Germinal center (tissue), 1 donor: ENCODE data around the gene TMSB10.
A peak's percentile ranks its signal among the peaks of the same experiment; 100 is the strongest.
"Not testable (repeated sequence)": the region's sequence is repeated elsewhere in the genome, so short reads cannot be mapped to it uniquely, and the experiment has no call there.

Experiments
- DNase-seq: peaks from one replicate; pipeline ENCODE4 v3.0.0; 2012; ENCODE audit warnings: mixed read lengths, low spot score

Gene TMSB10

GRCh38 chr2:84905181-84906107 is at the start of gene TMSB10:
Gene TMSB10, plus strand, starts transcription at chr2:84905656.
- peak; percentile 94 for DNase-seq

GRCh38 chr2:84855731-84856130 is 49.7 kb upstream of the TMSB10 start:
- DNase-seq: no peak

- peak; percentile 21 for DNase-seq
These were observed 48.7 kb upstream of the TMSB10 start for GRCh38 chr2:84856787-84857186.

DNA sequence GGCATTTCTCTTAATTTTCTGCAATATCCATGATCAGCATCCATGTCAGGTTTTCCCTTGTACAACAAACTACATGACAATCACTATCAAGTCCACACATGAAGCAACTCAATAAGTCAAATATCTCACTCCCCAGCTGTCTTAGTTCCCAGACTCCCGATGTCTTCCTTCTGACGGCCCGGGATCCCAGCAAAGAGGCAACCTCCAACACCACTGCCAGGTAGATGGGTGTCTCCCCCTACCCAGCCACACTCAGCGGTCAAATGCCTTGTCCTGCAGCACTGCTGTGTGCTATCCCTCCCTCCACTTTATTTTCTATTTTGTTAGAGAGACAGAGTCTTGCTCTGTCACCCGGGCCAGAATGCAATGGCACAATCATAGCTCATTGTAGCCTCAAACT is 47.9 kb upstream of the TMSB10 start:
- DNase-seq: no peak

DNA sequence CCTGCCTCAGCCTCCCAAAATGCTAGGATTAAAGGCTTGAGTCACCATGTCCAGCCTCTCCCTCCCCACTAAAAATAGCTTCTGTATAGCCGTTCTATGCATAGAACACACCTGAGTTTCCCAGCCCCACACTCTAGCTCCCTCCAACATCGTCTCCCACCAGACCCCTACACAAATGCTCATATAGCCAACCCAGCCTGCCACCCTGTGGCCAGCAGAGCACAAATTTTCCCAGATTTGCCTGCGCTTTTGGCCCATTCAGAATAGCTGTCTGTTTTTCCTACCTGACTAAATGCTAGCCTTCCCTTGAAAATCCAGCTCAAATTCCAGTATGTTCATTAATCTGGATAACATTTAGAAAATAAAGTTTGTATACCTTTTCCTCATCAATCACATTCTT is 47.3 kb upstream of the TMSB10 start:
- no peak for DNase-seq

GRCh38 chr2:84858937-84859336 is 46.5 kb upstream of the TMSB10 start:
- no peak for DNase-seq

- DNase-seq: no peak
These were observed 43.9 kb upstream of the TMSB10 start for GRCh38 chr2:84861539-84861938.

DNA sequence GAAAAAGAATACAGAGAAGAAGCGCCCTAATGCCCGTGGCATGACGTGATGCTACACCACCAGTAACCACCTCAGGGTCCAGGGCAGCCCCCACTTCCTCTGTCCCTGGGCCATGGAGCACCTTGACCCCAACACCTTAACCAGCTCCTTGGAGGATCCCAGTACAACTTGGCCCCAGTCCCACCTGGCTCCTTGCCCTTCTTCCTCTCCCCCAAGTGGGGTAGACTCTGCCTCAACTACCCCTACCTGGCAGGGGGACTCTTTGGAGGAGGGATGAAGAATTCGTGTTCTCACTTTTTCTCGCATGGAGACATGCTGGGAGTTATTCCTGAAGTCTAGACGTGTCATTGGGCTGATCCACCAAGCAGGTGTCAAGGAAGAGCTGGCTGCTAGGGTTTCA is 43.5 kb upstream of the TMSB10 start:
- no peak for DNase-seq

DNA sequence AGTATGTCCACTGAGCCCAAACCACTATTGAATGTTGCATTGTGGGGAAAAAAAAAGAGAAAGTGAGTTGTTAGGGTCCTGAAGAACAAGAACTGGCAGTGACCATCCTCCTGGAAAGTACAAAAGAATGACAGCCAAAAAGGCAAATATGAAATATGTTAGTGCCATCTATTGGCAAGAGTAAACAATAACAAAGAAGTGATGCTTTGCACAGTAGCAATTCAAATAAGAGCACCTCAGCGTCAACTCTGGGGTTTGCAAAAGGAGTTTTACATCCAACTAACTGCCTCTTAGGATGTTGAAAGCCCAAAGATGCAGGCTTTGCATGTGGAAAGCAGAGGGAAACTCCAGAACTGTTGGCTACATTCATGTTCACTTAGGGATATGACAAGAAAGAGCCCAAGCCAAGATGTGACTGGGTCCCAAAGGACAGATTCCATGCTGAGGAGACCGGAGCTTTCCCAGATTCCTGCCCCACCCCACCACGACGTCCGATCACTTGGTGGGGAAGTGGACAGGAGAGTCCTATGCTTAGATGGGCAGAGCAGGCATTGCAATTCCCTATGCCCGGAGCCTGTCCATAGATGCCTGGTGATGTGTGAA is 40.2 kb upstream of the TMSB10 start:
- peak; percentile 27 for DNase-seq

DNA sequence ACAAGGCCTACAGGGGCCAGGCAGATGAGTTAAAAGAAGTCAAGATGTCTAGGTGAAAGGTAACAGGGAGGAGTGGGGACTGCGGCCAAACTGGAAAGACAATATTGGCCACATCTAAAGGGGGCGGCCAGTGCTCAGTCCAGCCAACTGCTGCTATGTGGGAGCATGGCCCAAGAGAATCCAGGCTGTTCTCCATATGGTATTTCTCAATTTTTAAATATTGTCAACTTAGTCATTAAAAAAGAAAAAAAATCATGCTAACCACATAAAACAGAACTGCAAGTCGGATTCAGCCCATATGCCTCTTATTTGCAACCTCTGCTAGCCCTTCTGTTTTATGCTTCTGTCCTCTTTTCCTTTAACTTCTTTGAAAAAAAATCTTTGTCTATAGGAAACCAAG is 39.3 kb upstream of the TMSB10 start:
- DNase-seq: no peak

DNA sequence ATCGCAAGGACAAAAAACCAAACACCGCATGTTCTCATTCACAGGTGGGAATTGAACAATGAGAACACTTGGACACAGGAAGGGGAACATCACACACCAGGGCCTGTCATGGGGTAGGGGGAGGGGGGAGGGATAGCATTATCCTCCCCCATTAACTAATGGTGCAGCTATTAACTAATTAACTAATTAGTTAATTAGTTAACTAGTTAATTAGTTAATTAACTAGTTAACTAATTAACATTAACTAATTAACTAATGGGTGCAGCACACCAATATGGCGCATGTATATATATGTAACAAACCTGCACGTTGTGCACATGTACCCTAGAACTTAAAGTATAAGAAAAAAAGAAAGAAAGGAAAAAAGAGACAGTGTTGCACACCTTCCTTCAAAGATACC is 37.1 kb upstream of the TMSB10 start:
- not testable (repeated sequence) for DNase-seq

GRCh38 chr2:84870306-84870705 is 35.1 kb upstream of the TMSB10 start:
- peak; percentile 33 for DNase-seq

- not testable (repeated sequence) for DNase-seq
These were observed 32.8 kb upstream of the TMSB10 start for GRCh38 chr2:84872691-84873090.

GRCh38 chr2:84873350-84873749 is 32.1 kb upstream of the TMSB10 start:
- DNase-seq: no peak

DNA sequence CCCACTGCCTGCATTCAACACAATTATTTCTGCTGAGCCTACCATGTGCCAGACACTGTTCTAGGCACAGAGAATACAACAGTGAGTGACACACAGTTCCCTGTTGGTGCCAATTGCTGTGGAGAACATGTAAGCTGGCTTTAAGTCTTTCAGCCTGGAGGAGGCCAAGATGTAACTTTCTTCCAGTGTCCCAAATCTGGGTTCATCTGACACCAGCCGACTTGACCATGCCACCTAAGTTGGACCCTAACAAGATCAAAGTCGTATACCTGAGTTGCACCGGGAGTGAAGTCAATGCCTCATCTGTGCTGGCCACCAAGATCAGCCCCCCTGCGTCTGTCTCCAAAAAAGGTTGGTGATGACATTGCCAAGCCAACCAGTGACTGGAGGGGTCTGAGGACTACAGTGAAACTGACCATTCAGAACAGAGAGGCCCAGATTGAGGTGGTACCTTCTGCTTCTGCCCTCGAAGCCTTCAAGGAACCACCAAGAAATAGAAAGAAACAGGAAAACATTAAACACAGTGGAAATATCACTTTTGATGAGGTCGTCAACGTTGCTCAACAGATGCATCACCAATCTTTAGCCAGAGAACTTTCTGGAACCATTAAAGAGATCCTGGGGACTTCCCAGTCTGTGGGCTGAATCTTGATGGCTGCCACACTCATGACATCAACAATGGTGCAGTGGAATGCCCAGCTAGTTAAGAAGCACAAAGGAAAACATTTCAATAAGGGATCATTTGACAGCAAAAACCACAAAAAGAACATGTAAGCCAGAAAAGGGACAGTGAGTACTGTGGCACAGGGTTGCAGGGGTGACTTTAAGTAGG is 30.9 kb upstream of the TMSB10 start:
- DNase-seq: no peak

- no peak for DNase-seq
These were observed 30.3 kb upstream of the TMSB10 start for GRCh38 chr2:84875213-84875560.

GRCh38 chr2:84875619-84876018 is 29.8 kb upstream of the TMSB10 start:
- not testable (repeated sequence) for DNase-seq

DNA sequence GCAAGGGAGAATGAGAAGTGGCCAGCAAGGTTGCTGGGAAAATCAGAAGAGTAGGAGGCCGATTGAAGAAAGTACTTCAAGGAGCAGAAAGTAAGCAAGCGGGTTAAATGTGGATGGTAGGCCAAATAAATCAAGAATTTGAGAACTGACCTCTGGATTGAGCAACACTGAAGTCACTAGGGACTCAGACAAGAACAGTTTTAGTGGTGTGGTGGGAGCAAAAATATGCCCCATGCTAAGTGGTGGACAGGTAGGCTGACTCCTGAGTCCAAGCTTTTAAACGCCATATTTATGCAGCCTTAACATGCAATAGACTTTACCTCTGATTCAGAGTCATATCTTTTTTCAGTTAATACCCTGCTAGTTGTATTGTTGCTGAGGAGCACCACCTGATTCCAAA is 29.1 kb upstream of the TMSB10 start:
- no peak for DNase-seq

- no peak for DNase-seq
These were observed 27.0 kb upstream of the TMSB10 start for GRCh38 chr2:84878459-84878858.

DNA sequence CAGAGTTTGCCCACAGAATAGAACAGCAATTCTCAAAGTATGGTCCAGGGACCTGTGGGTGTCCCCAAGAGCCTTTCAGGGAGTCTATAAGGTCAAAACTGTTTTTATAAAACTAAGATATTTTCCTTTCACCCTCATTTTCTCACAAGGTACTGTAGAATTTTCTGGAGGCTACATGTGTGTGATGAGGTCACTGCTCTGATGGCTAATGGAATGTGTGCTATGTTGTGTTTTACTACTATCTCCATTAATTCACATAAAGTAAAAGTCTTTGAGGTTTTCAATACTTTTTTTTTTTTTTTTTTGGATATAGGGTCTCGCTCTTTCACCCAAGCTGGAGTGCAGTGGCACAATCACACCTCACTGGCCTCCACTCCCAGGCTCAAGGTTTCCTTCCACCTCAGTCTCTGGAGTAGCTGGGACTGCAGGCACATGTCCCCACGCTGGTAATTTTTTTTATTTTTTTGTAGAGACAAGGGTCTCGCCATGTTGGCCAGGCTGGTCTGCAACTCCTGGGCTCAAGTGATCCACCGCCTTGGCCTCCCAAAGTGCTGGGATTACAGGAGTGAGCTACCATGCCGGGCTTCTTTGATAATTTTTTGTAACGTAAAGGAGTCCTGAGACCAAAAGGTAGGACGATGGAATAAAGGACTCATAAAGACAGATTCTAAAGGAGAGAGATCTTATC is 26.4 kb upstream of the TMSB10 start:
- DNase-seq: no peak

GRCh38 chr2:84879584-84880394 is 25.7 kb upstream of the TMSB10 start:
- peak; percentile 40 for DNase-seq

- no peak for DNase-seq
These were observed 25.1 kb upstream of the TMSB10 start for GRCh38 chr2:84880395-84880644.
